Gastrocnemius medialis (tissue), 4 donors: ENCODE data around the gene PTH2R. TPM values are rescaled to one million over a fixed set of nuclear protein-coding genes. Genes with fewer than 3 reads are reported as not detected.
"Not testable (repeated sequence)": the region's sequence is repeated elsewhere in the genome, so short reads cannot be mapped to it uniquely, and the experiment has no call there.

Source experiments
- ATAC-seq, 2 donors: fragments of 150-250 bp; one replicate each; pipeline ENCODE4 v1.9.1; 2016
- DNase-seq, 2 donors: peaks; one replicate each; pipeline ENCODE4 v3.0.0-alpha.2; 2019
- H3K27ac ChIP-seq, 4 donors: fragments of 200-600 bp; sonication (generic); 1 replicate in 1 of 4; 2 replicates in 3 of 4; pipeline ENCODE4 v1.5.1; 2016 to 2018; ENCODE audit warnings: mild to moderate bottlenecking in 2 of 4, moderate library complexity in 1 of 4
- H3K27me3 ChIP-seq, 3 donors: fragments of 200-600 bp; sonication (generic) in 2 of 3; 1 replicate in 1 of 3; 2 replicates in 2 of 3; pipeline versions ENCODE4 v1.5.1 to v1.6.0; 2016 to 2019; ENCODE audit warnings: mild to moderate bottlenecking in 1 of 3, moderate library complexity in 1 of 3
- H3K36me3 ChIP-seq, 2 donors: fragments of 200-600 bp; sonication (generic) in 1 of 2; one replicate each; pipeline ENCODE4 v1.5.1; 2017 to 2018
- H3K4me1 ChIP-seq, 2 donors: fragments of 200-600 bp; sonication (generic) in 1 of 2; one replicate each; pipeline ENCODE4 v1.5.1; 2016 to 2017; ENCODE audit warnings: mild to moderate bottlenecking in 2 of 2
- H3K4me3 ChIP-seq, 4 donors: fragments of 200-600 bp; sonication (generic) in 3 of 4; 1 replicate in 1 of 4; 2 replicates in 3 of 4; pipeline ENCODE4 v1.5.1; 2016 to 2019; ENCODE audit warnings: mild to moderate bottlenecking in 2 of 4
- H3K9me3 ChIP-seq, 3 donors: fragments of 200-600 bp; sonication (generic) in 2 of 3; 1 replicate in 1 of 3; 2 replicates in 2 of 3; pipeline ENCODE4 v1.5.1; 2016 to 2019
- CTCF ChIP-seq, 5 experiments: fragments of 450-650 bp in 3 of 5; fragments of 200-600 bp in 2 of 5; sonication (generic) in 2 of 5; IDR thresholded peaks in 4 of 5; conservative IDR thresholded peaks in 1 of 5; 1 replicate in 4 of 5; 2 replicates in 1 of 5; pipeline ENCODE4 v1.5.1; 2016 to 2019; ENCODE audit warnings: antibody characterized with exemption in 5 of 5, mild to moderate bottlenecking in 3 of 5, moderate library complexity in 3 of 5
- POLR2A ChIP-seq, 2 donors: fragments of 450-650 bp; IDR thresholded peaks; one replicate each; pipeline ENCODE4 v1.6.1; 2017; ENCODE audit warnings: antibody characterized with exemption in 2 of 2, mild to moderate bottlenecking in 2 of 2, moderate library complexity in 2 of 2
- in situ Hi-C, 4 donors: fragments of 200-750 bp; cut with MboI; loops; one replicate each; pipeline versions ENCODE4 v1.15.0 to v1.8.0; 2017; ENCODE audit warnings: low sequenced_read_pairs in 4 of 4
- intact Hi-C: fragments of 100-400 bp; cut with DNase I; formaldehyde crosslinking; loops from one replicate; pipeline ENCODE4 v1.15.1; 2023; ENCODE audit warnings: low total_unique reads
- total RNA-seq, 4 donors: library from RNA; depleted of rRNA; stranded (reverse); fragments of >200 nt; gene quantifications; one replicate each; pipeline versions ENCODE4 v1.1.0 to v1.2.3, GENCODE V29; 2016

The PTH2R gene
- total RNA-seq, 4 donors from 2014 or later = not detected

DNA sequence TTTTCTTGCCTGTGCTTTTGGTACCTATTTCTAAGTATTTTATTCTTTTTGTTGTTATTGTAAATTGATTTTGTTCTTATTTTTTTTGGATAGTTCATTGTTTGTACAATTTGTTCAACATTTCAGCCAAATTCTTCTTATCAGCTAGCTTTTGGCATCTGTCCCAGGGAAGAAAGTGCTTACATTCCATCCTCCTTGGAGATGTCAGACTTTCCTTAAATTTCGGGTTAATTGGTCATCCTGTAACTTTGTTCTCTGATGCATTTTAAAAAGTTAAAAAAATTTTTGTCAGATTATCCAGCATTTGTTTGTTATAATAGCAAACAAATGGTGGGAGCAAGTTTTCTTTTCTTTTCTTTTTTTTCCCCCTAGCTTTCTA lies 60.3 kb downstream of the PTH2R start:
- DNase-seq (no peak), ATAC-seq (no peak)
- no peaks in the 10 kb centered on the region for H3K27me3 ChIP-seq
- no peak overlapping the region for H3K4me3 ChIP-seq
- intact Hi-C loops (no loop called here), in situ Hi-C loops (no loop called here)
- TF ChIP-seq CTCF (IDR thresholded peaks at IDR 0.05 in 4 of 5, conservative IDR thresholded peaks at IDR 0.05 in 1 of 5) (no peak), POLR2A (IDR thresholded peaks at IDR 0.05) (no peak)
- no peaks in the 10 kb centered on the region for H3K4me1 ChIP-seq
- H3K36me3 ChIP-seq = no peaks in the 10 kb centered on the region
- no peak overlapping the region for H3K27ac ChIP-seq
- no peaks in the 10 kb centered on the region for H3K9me3 ChIP-seq

DNA sequence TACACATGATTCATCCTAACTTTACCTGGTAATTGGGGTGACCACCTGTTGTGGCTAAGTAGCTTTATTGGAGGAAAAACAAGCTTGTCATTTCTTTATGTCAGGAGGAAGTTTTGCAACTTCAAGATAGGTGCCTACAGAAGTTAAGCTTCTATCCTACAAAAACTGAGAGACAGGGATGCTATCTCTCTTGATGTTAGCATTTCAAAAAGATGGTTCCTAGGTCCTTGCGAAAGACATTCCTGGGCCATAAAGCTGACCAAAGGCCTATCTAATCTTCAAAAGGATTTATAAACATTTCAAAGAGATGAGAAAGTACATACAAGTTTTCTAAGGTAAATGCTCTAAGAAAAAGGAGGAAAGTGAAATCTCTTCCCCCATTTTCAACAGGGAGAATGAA lies 61.0 kb downstream of the PTH2R start:
- in situ Hi-C loops = no loop called here
- intact Hi-C loops = no loop called here
- no peak overlapping the region for H3K4me3 ChIP-seq
- H3K36me3 ChIP-seq = no peaks in the 10 kb centered on the region
- H3K27ac ChIP-seq = no peak overlapping the region
- H3K9me3 ChIP-seq = no peaks in the 10 kb centered on the region
- DNase-seq (no peak), ATAC-seq (no peak)
- no peak for TF ChIP-seq POLR2A (IDR thresholded peaks at IDR 0.05)
- TF ChIP-seq CTCF (IDR thresholded peaks at IDR 0.05 in 4 of 5, conservative IDR thresholded peaks at IDR 0.05 in 1 of 5) = no peak
- no peaks in the 10 kb centered on the region for H3K4me1 ChIP-seq
- H3K27me3 ChIP-seq = no peaks in the 10 kb centered on the region

GRCh38 chr2:208477741-208478140 lies 71.1 kb downstream of the PTH2R start:
- H3K4me3 ChIP-seq = no peak overlapping the region
- no peaks in the 10 kb centered on the region for H3K36me3 ChIP-seq
- H3K27me3 ChIP-seq = no peaks in the 10 kb centered on the region
- in situ Hi-C loops = no loop called here
- H3K27ac ChIP-seq = no peak overlapping the region
- DNase-seq (no peak), ATAC-seq (no peak)
- intact Hi-C loops = no loop called here
- H3K9me3 ChIP-seq = no peaks in the 10 kb centered on the region
- TF ChIP-seq CTCF (IDR thresholded peaks at IDR 0.05 in 4 of 5, conservative IDR thresholded peaks at IDR 0.05 in 1 of 5) (no peak), POLR2A (IDR thresholded peaks at IDR 0.05) (no peak)
- H3K4me1 ChIP-seq = no peaks in the 10 kb centered on the region

DNA sequence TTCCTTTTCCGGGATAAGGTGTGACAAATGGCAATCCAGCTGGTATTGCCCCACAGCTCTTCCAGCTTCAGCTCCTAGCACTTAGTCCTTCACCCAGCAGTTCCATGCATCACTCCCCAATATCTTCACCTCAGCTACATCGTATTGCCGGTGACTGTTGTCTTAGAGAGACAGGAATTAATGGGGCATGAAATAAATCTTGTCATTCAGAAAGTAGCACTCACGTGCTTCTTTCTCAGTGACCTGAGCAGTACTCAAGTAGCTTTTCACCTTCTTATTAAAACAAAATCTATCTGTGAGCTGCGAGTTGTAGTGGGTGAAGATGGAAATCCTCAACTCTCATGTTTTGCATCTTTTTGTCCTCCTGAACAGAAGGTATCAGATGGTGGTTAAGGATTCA lies 72.8 kb downstream of the PTH2R start:
- Histone ChIP-seq H3K4me1 (no peaks in the 10 kb centered on the region), H3K27me3 (no peaks in the 10 kb centered on the region), H3K27ac (no peak overlapping the region), H3K9me3 (no peaks in the 10 kb centered on the region), H3K36me3 (no peaks in the 10 kb centered on the region), H3K4me3 (no peak overlapping the region)
- no peak for DNase-seq
- intact Hi-C loops = no loop called here
- in situ Hi-C loops = no loop called here
- no peak for ATAC-seq
- TF ChIP-seq POLR2A (IDR thresholded peaks at IDR 0.05) = no peak
- no peak for TF ChIP-seq CTCF (IDR thresholded peaks at IDR 0.05 in 4 of 5, conservative IDR thresholded peaks at IDR 0.05 in 1 of 5)

DNA sequence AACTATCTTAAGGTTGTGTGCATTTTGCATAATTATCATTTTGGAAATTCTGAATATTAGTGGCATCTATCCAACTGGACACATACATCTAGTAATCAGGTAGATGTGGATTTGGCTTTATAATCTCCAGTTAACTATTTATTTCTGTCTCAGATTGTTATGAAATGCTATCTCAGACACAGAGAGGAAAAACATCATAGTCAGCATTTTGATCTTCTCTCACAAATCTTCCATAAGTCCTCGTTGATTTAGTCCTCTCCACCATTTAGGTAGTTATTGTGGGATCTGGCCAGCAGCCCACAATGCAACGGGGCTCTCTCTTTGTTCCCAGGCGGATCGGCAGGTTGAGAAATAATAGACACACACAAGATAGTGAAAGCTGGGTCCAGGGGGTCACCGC lies 75.4 kb downstream of the PTH2R start:
- H3K36me3 ChIP-seq, H3K27me3 ChIP-seq, H3K4me1 ChIP-seq, DNase-seq, H3K4me3 ChIP-seq, ATAC-seq, H3K9me3 ChIP-seq, in situ Hi-C loops, H3K27ac ChIP-seq, intact Hi-C loops: not testable (repeated sequence)

- H3K27ac ChIP-seq, H3K9me3 ChIP-seq, H3K4me3 ChIP-seq, ATAC-seq, intact Hi-C loops, H3K27me3 ChIP-seq, H3K36me3 ChIP-seq, DNase-seq, in situ Hi-C loops, H3K4me1 ChIP-seq: not testable (repeated sequence)
Measured at GRCh38 chr2:208482453-208483015, 75.9 kb downstream of the PTH2R start.
